NOMO-1 (cell line): ENCODE measurements around the gene CANX.

Source experiments
- DNase-seq, 2 experiments: peaks; one replicate each; lab custom pipeline; 2025; ENCODE audit not compliant: unreplicated experiment in 2 of 2; lab: John Stamatoyannopoulos, UW

The CANX gene

GRCh38 chr5:179749857-179750508, 51.2 kb downstream of the CANX start:
- DNase-seq = no peak

- no peak for DNase-seq
These were observed 55.2 kb downstream of the CANX start for GRCh38 chr5:179753971-179754370.

- DNase-seq = no peak
These were observed 56.3 kb downstream of the CANX start for GRCh38 chr5:179755022-179755421.

- peak; percentile 76 to 90 for DNase-seq
These were observed 60.2 kb downstream of the CANX start for GRCh38 chr5:179758955-179759354.

GRCh38 chr5:179759581-179760551, 61.1 kb downstream of the CANX start:
- no peak for DNase-seq

GRCh38 chr5:179762079-179762780, 63.5 kb downstream of the CANX start:
- DNase-seq = peak; percentile 51 to 77

- DNase-seq = no peak
These were observed 64.0 kb downstream of the CANX start for GRCh38 chr5:179762781-179763176.

- DNase-seq = peak; percentile 38 to 62
These were observed 64.6 kb downstream of the CANX start for GRCh38 chr5:179763215-179763945.

GRCh38 chr5:179764056-179764455, 65.3 kb downstream of the CANX start:
- no peak for DNase-seq

- peak; percentile 38 to 61 for DNase-seq
These were observed 66.6 kb downstream of the CANX start for GRCh38 chr5:179765400-179765799.

GRCh38 chr5:179766021-179766725, 67.4 kb downstream of the CANX start:
- DNase-seq = peak in 1 of 2 experiments; percentile 16

- DNase-seq = peak in 1 of 2 experiments; percentile 37
These were observed 68.1 kb downstream of the CANX start for GRCh38 chr5:179766726-179767455.

GRCh38 chr5:179767496-179768100, 68.8 kb downstream of the CANX start:
- DNase-seq = peak; percentile 23 to 76

GRCh38 chr5:179768326-179769085, 69.7 kb downstream of the CANX start:
- no peak for DNase-seq

- DNase-seq = peak in 1 of 2 experiments; percentile 11
These were observed 70.5 kb downstream of the CANX start for GRCh38 chr5:179769271-179769670.

- peak; percentile 13 to 67 for DNase-seq
These were observed 71.0 kb downstream of the CANX start for GRCh38 chr5:179769796-179770195.

GRCh38 chr5:179771311-179771895, 72.6 kb downstream of the CANX start:
- DNase-seq = peak in 1 of 2 experiments; percentile 12

- peak; percentile 80 to 90 for DNase-seq
These were observed 73.6 kb downstream of the CANX start for GRCh38 chr5:179772351-179772750.
